Measurements from ENCODE around the gene PTPRT.
A peak's percentile ranks its signal among the peaks of the same experiment; 100 is the strongest.

The PTPRT gene

DNA sequence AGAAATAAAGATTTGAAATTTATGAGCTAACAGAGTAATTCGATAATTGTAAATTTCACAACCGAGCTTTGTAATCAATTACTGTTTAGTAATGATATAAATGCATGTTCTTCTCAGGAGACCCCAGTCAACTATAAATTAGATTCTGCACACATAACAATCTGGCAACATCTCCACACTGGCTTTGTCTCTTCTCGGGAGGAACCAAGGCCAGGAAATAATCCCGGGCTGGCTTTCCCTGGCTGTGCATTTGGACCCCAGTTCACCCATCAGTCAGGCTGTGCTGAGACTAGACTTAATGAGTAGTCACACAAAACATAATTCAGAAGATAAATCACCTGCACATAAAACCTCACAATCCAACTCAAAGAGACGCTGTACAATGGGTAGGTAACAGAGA is 65.5 kb downstream of the PTPRT start:
- Histone ChIP-seq H3K27ac (ENCODE audit: low read length) (no peak overlapping the region), H3F3A (ENCODE audit: insufficient read depth, low read length) (no peaks in the 10 kb centered on the region), H3K4me3 (ENCODE audit: low read length) (no peak overlapping the region), H3K36me3 (replicated peaks; ENCODE audit: insufficient read depth, low read length) (no peaks in the 10 kb centered on the region), H3K4me2 (ENCODE audit: low read depth, low read length) (no peak overlapping the region), H3K4me1 (ENCODE audit: low read length) (0 out of 2 replicates have a peak, but pooled peaks cover 8% of the 10 kb centered on the region), H3K9ac (ENCODE audit: low read length) (no peak overlapping the region), H3K79me2 (ENCODE audit: low read length) (no peaks in the 10 kb centered on the region), H4K20me1 (ENCODE audit: insufficient read depth, low read length) (no peaks in the 10 kb centered on the region), H3K9me3 (replicated peaks; ENCODE audit: insufficient read depth, low read length) (no peaks in the 10 kb centered on the region), H2AFZ (ENCODE audit: low read length) (no peak overlapping the region), H3K9me2 (replicated peaks; ENCODE audit: insufficient read depth, low read length) (no peaks in the 10 kb centered on the region), H3K27me3 (replicated peaks; ENCODE audit: insufficient read depth, low read length) (no peaks in the 10 kb centered on the region)
- no peak for DNase-seq
- TF ChIP-seq EZH2 (optimal IDR thresholded peaks at IDR 0.05; ENCODE audit: low read depth, low read length) (no peak), EZH2phosphoT487 (IDR thresholded peaks at IDR 0.05; ENCODE audit: low read length) (no peak), CTCF (IDR thresholded peaks at IDR 0.05; ENCODE audit: low read length) (no peak)

- H3K9me2 ChIP-seq (replicated peaks; ENCODE audit: insufficient read depth, low read length) = no peaks in the 10 kb centered on the region
- no peaks in the 10 kb centered on the region for H3F3A ChIP-seq (ENCODE audit: insufficient read depth, low read length)
- no peaks in the 10 kb centered on the region for H3K36me3 ChIP-seq (replicated peaks; ENCODE audit: insufficient read depth, low read length)
- 0 out of 2 replicates have a peak, but pooled peaks cover 8% of the 10 kb centered on the region for H3K4me1 ChIP-seq (ENCODE audit: low read length)
- H3K4me3 ChIP-seq (ENCODE audit: low read length) = no peak overlapping the region
- H3K27me3 ChIP-seq (replicated peaks; ENCODE audit: insufficient read depth, low read length) = no peaks in the 10 kb centered on the region
- no peaks in the 10 kb centered on the region for H3K9me3 ChIP-seq (replicated peaks; ENCODE audit: insufficient read depth, low read length)
- no peaks in the 10 kb centered on the region for H3K79me2 ChIP-seq (ENCODE audit: low read length)
- TF ChIP-seq EZH2 (optimal IDR thresholded peaks at IDR 0.05; ENCODE audit: low read depth, low read length) (no peak), CTCF (IDR thresholded peaks at IDR 0.05; ENCODE audit: low read length) (no peak), EZH2phosphoT487 (IDR thresholded peaks at IDR 0.05; ENCODE audit: low read length) (no peak)
- H2AFZ ChIP-seq (ENCODE audit: low read length) = no peak overlapping the region
- no peak overlapping the region for H3K9ac ChIP-seq (ENCODE audit: low read length)
- H3K4me2 ChIP-seq (ENCODE audit: low read depth, low read length) = no peak overlapping the region
- no peak overlapping the region for H3K27ac ChIP-seq (ENCODE audit: low read length)
- no peak for DNase-seq
- no peaks in the 10 kb centered on the region for H4K20me1 ChIP-seq (ENCODE audit: insufficient read depth, low read length)
Observed at GRCh38 chr20:43123180-43123579, 66.5 kb downstream of the PTPRT start.

GRCh38 chr20:43119720-43120119 is 70.0 kb downstream of the PTPRT start:
- Histone ChIP-seq H4K20me1 (ENCODE audit: insufficient read depth, low read length) (no peaks in the 10 kb centered on the region), H3K27ac (ENCODE audit: low read length) (peak overlapping the region; percentile 53; the same call in 1 of the 2 replicates), H3K79me2 (ENCODE audit: low read length) (no peaks in the 10 kb centered on the region), H3K4me3 (ENCODE audit: low read length) (no peak overlapping the region), H3K9me3 (replicated peaks; ENCODE audit: insufficient read depth, low read length) (no peaks in the 10 kb centered on the region), H3K4me2 (ENCODE audit: low read depth, low read length) (peak overlapping the region; percentile 15; the same call in 1 of the 2 replicates), H2AFZ (ENCODE audit: low read length) (no peak overlapping the region), H3K27me3 (replicated peaks; ENCODE audit: insufficient read depth, low read length) (no peaks in the 10 kb centered on the region), H3K9me2 (replicated peaks; ENCODE audit: insufficient read depth, low read length) (no peaks in the 10 kb centered on the region), H3K9ac (ENCODE audit: low read length) (no peak overlapping the region), H3K36me3 (replicated peaks; ENCODE audit: insufficient read depth, low read length) (no peaks in the 10 kb centered on the region), H3F3A (ENCODE audit: insufficient read depth, low read length) (no peaks in the 10 kb centered on the region), H3K4me1 (ENCODE audit: low read length) (0 out of 2 replicates have a peak, but pooled peaks cover 8% of the 10 kb centered on the region)
- DNase-seq = peak; percentile 81
- TF ChIP-seq EZH2phosphoT487 (IDR thresholded peaks at IDR 0.05; ENCODE audit: low read length) = no peak

GRCh38 chr20:43102394-43102793 is 87.3 kb downstream of the PTPRT start:
- H3K36me3 ChIP-seq (replicated peaks; ENCODE audit: insufficient read depth, low read length) = no peaks in the 10 kb centered on the region
- H3K9me3 ChIP-seq (replicated peaks; ENCODE audit: insufficient read depth, low read length) = no peaks in the 10 kb centered on the region

More at GRCh38 chr20:43102394-43102793, 87.3 kb downstream of the PTPRT start:
- no peak overlapping the region for H3K27ac ChIP-seq (ENCODE audit: low read length)
- H3K79me2 ChIP-seq (ENCODE audit: low read length) = no peaks in the 10 kb centered on the region
- no peak overlapping the region for H2AFZ ChIP-seq (ENCODE audit: low read length)
- H3K4me3 ChIP-seq (ENCODE audit: low read length) = no peak overlapping the region
- no peaks in the 10 kb centered on the region for H3K4me1 ChIP-seq (ENCODE audit: low read length)
- TF ChIP-seq EZH2phosphoT487 (IDR thresholded peaks at IDR 0.05; ENCODE audit: low read length) (no peak), CTCF (IDR thresholded peaks at IDR 0.05; ENCODE audit: low read length) (peak; percentile 9; the same call in 1 of the 2 replicates)
- no peaks in the 10 kb centered on the region for H4K20me1 ChIP-seq (ENCODE audit: insufficient read depth, low read length)
- H3K9ac ChIP-seq (ENCODE audit: low read length) = no peak overlapping the region
- H3K27me3 ChIP-seq (replicated peaks; ENCODE audit: insufficient read depth, low read length) = no peaks in the 10 kb centered on the region
- no peak for DNase-seq
- H3K9me2 ChIP-seq (replicated peaks; ENCODE audit: insufficient read depth, low read length) = no peaks in the 10 kb centered on the region
- no peaks in the 10 kb centered on the region for H3F3A ChIP-seq (ENCODE audit: insufficient read depth, low read length)
- H3K4me2 ChIP-seq (ENCODE audit: low read depth, low read length) = no peak overlapping the region

Measured in MM.1S (cell line).